PFSK-1 (cell line): Measurements from ENCODE around the gene TGFBRAP1.

Source experiments
- POLR2AphosphoS5 ChIP-seq: IDR thresholded peaks from 2 replicates; pipeline ENCODE4 v1.6.1; 2012; ENCODE audit warnings: low read depth, mild to moderate bottlenecking, control low read depth, low read length, moderate library complexity
- SIN3A ChIP-seq: IDR thresholded peaks from 2 replicates; pipeline ENCODE4 v1.6.1; 2012; ENCODE audit warnings: mild to moderate bottlenecking, low read length, moderate library complexity, borderline replicate concordance; ENCODE audit not compliant: insufficient read depth
- TAF1 ChIP-seq: IDR thresholded peaks from 2 replicates; pipeline ENCODE4 v1.6.1; 2012; ENCODE audit warnings: low read length, control low read depth, borderline replicate concordance; ENCODE audit not compliant: insufficient read depth
- TF ChIP-seq, protein P1 (sequence below), 2 experiments: IDR thresholded peaks; 2 replicates each; pipeline versions ENCODE4 v1.6.1 to v1.8.0; 2011 to 2012; ENCODE audit warnings: low read depth in 2 of 2, low read length in 2 of 2, control low read depth in 1 of 2, inconsistent platforms in 1 of 2, mild to moderate bottlenecking in 1 of 2, moderate library complexity in 1 of 2; ENCODE audit not compliant: insufficient read depth in 1 of 2

DNA sequence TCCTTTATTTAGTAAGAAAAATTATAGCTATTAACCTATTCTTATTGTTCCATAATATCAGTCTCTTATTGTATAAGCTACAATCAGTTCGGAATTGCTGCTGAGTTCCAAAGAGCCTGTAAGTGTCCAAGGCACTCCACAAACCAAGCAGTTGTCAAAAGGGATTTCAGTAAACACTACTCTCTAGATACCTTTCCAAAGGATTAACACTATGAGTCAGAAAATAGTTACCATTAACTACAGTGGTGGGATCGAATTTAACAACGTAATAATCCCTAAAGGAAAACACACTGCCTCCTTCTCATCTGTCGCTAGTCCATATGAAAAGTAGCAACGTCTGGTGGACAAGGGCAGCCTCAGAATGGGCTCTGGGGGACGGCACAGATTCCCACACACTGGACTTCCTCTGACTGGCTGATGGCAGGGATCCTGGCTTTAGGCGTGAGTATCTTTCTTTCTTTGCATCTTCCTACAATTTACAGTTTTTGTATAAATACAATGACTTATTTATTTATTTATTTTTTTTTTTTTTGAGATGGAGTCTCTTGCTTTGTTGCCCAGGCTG lies 8.8 kb downstream of the TGFBRAP1 start:
- TF ChIP-seq TAF1 (no peak), SIN3A (no peak), POLR2AphosphoS5 (no peak)
- TF ChIP-seq, protein P1, sequence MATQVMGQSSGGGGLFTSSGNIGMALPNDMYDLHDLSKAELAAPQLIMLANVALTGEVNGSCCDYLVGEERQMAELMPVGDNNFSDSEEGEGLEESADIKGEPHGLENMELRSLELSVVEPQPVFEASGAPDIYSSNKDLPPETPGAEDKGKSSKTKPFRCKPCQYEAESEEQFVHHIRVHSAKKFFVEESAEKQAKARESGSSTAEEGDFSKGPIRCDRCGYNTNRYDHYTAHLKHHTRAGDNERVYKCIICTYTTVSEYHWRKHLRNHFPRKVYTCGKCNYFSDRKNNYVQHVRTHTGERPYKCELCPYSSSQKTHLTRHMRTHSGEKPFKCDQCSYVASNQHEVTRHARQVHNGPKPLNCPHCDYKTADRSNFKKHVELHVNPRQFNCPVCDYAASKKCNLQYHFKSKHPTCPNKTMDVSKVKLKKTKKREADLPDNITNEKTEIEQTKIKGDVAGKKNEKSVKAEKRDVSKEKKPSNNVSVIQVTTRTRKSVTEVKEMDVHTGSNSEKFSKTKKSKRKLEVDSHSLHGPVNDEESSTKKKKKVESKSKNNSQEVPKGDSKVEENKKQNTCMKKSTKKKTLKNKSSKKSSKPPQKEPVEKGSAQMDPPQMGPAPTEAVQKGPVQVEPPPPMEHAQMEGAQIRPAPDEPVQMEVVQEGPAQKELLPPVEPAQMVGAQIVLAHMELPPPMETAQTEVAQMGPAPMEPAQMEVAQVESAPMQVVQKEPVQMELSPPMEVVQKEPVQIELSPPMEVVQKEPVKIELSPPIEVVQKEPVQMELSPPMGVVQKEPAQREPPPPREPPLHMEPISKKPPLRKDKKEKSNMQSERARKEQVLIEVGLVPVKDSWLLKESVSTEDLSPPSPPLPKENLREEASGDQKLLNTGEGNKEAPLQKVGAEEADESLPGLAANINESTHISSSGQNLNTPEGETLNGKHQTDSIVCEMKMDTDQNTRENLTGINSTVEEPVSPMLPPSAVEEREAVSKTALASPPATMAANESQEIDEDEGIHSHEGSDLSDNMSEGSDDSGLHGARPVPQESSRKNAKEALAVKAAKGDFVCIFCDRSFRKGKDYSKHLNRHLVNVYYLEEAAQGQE (IDR thresholded peaks at IDR 0.05; ENCODE audit: insufficient read depth in 1 of 2, low read depth in 2 of 2, low read length in 2 of 2) = no peak
